Testis (tissue), 3 donors: ENCODE data around the gene LRMDA. TPM values are rescaled to one million over a fixed set of nuclear protein-coding genes. Genes with fewer than 3 reads are reported as not detected.

Experiments used
- DNase-seq: peaks from one replicate; pipeline ENCODE4 v3.0.0-alpha.2; 2019
- H3K27ac ChIP-seq, 2 donors: fragments of 200-600 bp; sonication (generic); one replicate each; pipeline ENCODE4 v1.5.1; 2019
- H3K27me3 ChIP-seq: fragments of 200-600 bp; sonication (generic); one replicate; pipeline ENCODE4 v1.5.1; 2019
- H3K36me3 ChIP-seq: fragments of 200-600 bp; sonication (generic); one replicate; pipeline ENCODE4 v1.5.1; 2017; ENCODE audit warnings: low read depth; ENCODE audit errors: missing control alignments
- H3K4me1 ChIP-seq: fragments of 200-600 bp; sonication (generic); one replicate; pipeline ENCODE4 v1.5.1; 2019
- H3K4me3 ChIP-seq, 2 donors: fragments of 200-600 bp; sonication (generic); one replicate each; pipeline ENCODE4 v1.5.1; 2017 to 2019
- H3K9me3 ChIP-seq: fragments of 200-600 bp; sonication (generic); one replicate; pipeline ENCODE4 v1.5.1; 2017
- POLR2A ChIP-seq: fragments of 450-650 bp; IDR thresholded peaks from one replicate; pipeline ENCODE4 v1.6.1; 2017; ENCODE audit warnings: antibody characterized with exemption, mild to moderate bottlenecking, moderate library complexity
- WGBS, 2 donors: methylation state at CpG; one replicate each; pipeline ENCODE4 v1.1.5; 2018; 5-methylcytosine and 5-hydroxymethylcytosine counted together
- intact Hi-C: fragments of 100-400 bp; cut with DNase I; formaldehyde crosslinking; loops from one replicate; pipeline ENCODE4 v1.15.1; 2023; ENCODE audit warnings: low total_unique reads
- polyA plus RNA-seq: library from polyadenylated mRNA; stranded (reverse); fragments of 350-450 nt; fragmentation: Illumina TruSeq; extraction: RNeasy Lipid Tissue Mini Kit (QIAGEN cat#74804); gene quantifications from one replicate; pipeline ENCODE4 v1.2.3, GENCODE V29; 2014; ENCODE audit warnings: low read depth, low replicate concordance; ENCODE audit not compliant: insufficient read depth
- total RNA-seq, 2 donors: library from RNA; depleted of rRNA; stranded (reverse); fragments of >200 nt; gene quantifications; one replicate each; pipeline ENCODE4 v1.2.3, GENCODE V29; 2016
- TF ChIP-seq, protein P1 (sequence below), 3 experiments: fragments of 450-650 bp in 2 of 3; fragments of 200-600 bp in 1 of 3; sonication (generic) in 1 of 3; IDR thresholded peaks; one replicate each; pipeline ENCODE4 v1.5.1; 2016 to 2019; ENCODE audit warnings: antibody characterized with exemption in 3 of 3, mild to moderate bottlenecking in 2 of 3, moderate library complexity in 1 of 3

The LRMDA gene
- total and polyA plus RNA-seq, 3 donors from 2014 or later, result 7.6 to 13.8 (median 10.6) TPM

DNA sequence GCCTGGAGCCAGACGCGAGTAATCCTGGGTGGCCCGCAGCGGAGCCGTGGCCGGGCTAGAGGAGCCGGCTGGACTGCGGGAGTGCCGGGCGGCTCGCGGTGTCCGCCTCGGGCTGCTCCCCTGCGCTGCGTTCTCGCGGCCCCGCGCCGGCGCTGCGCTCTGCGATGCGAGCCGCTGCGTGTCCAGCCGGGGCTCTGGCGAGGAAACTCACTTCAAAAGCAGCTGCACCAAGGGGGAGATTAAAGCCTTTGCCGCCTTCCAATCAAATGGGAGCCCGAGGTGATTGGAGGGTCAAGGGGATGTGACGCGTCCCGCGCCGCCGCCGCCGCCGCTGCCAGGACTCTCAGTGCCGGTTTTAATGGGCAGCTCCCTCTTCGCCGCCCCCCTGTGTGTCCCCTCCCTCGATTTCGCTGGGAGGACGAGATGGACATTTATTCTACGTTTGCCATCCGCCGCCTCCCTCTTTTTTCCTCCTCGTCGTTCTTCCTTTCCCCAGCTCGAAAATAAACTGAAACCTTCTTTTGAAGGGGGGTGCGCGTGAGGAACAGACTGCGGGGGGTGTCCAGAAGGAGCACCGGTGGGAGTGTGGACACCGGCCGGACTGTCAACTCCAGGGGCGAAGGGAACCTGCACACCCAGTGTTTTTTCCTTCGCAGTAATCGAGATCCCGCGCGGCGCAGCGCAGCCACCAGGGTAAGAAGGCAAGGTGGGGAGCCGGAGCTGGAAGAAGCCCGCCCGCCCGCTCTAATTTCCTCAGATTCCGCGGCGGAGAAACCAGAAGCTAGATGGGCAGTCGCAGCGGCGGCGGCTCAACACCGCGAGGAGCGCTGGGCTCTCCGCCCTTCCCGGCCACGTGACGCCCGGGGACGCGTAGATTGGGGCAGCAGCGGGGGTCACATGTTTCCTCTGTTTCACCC is 29.6 kb upstream of the LRMDA start, which contains the start of gene ZNF503:
TSS of gene ZNF503 (minus strand) at position 196 of the 917 bp plus-strand sequence. CDS start 345 bp downstream, outside the sequence.
- peak within 1 kb of the TSS; percentile 78 to 83 for H3K4me3 ChIP-seq
- no peaks in the 10 kb centered on the region for H3K36me3 ChIP-seq
- intact Hi-C loops, result loop anchor here (5.0 to 10.0 kb wide), 3 partner anchors 255 to 633 kb away; no protein-coding TSS in a partner anchor
- H3K27ac ChIP-seq, result peak within 1 kb of the TSS; percentile 85 to 96
- no peaks in the 10 kb centered on the region for H3K9me3 ChIP-seq
- no peaks in the 10 kb centered on the region for H3K4me1 ChIP-seq
- DNase-seq, result peak; percentile 98
- no peaks in the 10 kb centered on the region for H3K27me3 ChIP-seq
- 0% methylated on average over 71 to 73 of the region's 88 CpGs for WGBS, 2 donors
- TF ChIP-seq POLR2A, result peak; percentile 61
- TF ChIP-seq, protein P1, sequence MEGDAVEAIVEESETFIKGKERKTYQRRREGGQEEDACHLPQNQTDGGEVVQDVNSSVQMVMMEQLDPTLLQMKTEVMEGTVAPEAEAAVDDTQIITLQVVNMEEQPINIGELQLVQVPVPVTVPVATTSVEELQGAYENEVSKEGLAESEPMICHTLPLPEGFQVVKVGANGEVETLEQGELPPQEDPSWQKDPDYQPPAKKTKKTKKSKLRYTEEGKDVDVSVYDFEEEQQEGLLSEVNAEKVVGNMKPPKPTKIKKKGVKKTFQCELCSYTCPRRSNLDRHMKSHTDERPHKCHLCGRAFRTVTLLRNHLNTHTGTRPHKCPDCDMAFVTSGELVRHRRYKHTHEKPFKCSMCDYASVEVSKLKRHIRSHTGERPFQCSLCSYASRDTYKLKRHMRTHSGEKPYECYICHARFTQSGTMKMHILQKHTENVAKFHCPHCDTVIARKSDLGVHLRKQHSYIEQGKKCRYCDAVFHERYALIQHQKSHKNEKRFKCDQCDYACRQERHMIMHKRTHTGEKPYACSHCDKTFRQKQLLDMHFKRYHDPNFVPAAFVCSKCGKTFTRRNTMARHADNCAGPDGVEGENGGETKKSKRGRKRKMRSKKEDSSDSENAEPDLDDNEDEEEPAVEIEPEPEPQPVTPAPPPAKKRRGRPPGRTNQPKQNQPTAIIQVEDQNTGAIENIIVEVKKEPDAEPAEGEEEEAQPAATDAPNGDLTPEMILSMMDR (IDR thresholded peaks at IDR 0.05), result peak in 2 of 3 experiments; percentile 51 to 53

DNA sequence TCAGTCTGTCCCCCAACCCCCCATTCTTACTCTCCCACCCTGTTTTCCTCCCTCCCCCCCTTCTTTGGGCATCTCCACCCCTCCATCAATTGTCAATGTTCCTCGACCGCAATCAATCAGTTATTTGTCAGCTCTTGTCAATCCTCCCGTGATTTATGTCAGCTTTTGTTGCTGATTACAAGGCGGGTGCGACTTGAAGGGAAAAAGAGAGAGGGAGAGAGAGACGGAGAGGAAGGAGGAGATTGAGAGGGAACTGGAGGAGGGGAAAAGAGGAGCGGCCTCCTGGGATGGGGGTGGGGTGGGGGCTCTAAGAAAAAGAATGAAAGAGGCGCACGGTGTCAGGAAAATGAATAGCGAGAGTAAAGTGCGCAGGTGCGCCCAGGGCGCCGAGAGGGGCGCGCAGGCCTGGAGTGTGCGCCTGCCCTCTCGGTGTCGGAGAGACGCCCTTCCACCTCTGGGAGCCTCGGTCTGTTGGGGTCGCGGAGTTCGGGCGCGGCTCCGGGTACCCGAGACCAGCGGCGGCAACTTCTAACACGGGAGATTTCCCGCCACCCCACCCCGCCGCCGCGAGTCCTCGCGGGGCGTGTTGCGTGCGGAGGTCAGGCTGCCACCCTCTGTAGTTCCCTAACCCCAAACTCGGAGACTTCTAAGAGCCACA is 28.8 kb upstream of the LRMDA start:
- TF ChIP-seq POLR2A, result no peak
- TF ChIP-seq, protein P1 (IDR thresholded peaks at IDR 0.05), result no peak
- WGBS, 2 donors, result 0 to 1% methylated on average over 19 to 37 of the region's 42 CpGs
- no peaks in the 10 kb centered on the region for H3K27me3 ChIP-seq
- peak overlapping the region; percentile 85 to 96 for H3K27ac ChIP-seq
- H3K4me1 ChIP-seq, result no peaks in the 10 kb centered on the region
- H3K4me3 ChIP-seq, result peak overlapping the region; percentile 78 to 83
- peak; percentile 44 for DNase-seq
- intact Hi-C loops, result loop anchor here (5.0 to 10.0 kb wide), 3 partner anchors 255 to 632 kb away; no protein-coding TSS in a partner anchor
- no peaks in the 10 kb centered on the region for H3K9me3 ChIP-seq
- no peaks in the 10 kb centered on the region for H3K36me3 ChIP-seq

DNA sequence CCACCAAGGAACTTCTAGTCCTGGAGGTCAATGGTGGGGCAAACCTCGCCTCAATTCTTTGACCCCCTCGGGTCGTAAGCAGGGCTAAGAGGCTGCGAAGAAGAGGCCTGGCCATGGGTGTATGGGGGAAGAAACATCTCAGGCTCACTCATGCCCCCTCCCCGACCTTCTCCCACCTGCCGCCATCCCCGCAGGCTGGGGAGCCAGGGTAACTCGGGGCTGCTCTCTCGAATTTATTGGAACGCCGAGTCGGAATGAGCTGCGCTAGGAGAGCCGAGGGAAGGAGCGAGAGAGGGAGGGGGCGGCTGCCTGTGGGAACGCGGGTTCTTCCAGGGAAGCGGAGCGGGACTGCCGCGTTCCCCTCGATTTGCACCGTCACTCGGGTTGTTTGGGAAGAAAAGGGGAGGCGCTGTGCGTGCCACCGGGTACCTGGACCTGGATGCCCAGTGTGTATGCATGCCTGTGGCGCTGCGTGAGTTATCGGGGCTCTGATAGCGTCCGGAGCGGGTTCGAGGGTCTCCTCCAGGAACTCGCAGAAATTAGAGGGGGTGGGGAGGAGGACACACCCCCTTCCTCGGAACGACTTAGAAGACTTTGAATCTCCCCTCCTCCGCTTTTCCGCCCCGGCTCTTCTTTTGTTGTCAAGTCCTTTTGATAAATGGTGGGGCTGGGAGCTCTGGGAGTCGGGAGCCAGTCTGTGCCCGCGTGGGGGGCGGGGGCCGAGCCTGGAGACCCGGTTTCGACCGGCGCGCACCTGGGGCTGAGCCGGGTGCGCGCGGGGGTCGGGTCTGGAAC is 28.1 kb upstream of the LRMDA start:
- intact Hi-C loops, result loop anchor here (5.0 to 10.0 kb wide), 3 partner anchors 254 to 631 kb away; no protein-coding TSS in a partner anchor

More for the DNA sequence above, 28.1 kb upstream of the LRMDA start:
- TF ChIP-seq POLR2A, result no peak
- TF ChIP-seq, protein P1 (IDR thresholded peaks at IDR 0.05), result no peak
- H3K27ac ChIP-seq, result peak overlapping the region; percentile 85 to 96
- H3K4me1 ChIP-seq, result no peaks in the 10 kb centered on the region
- no peaks in the 10 kb centered on the region for H3K27me3 ChIP-seq
- H3K9me3 ChIP-seq, result no peaks in the 10 kb centered on the region
- 0% methylated on average over 46 to 56 of the region's 56 CpGs for WGBS, 2 donors
- peak overlapping the region; percentile 78 to 83 for H3K4me3 ChIP-seq
- peak; percentile 29 for DNase-seq
- no peaks in the 10 kb centered on the region for H3K36me3 ChIP-seq
